ENCODE data around the gene HSPA12A.

HSPA12A gene

GRCh38 chr10:116742367-116743265 lies at the start of gene HSPA12A:
Gene HSPA12A, minus strand, starts transcription at chr10:116742566. Its CDS starts 97 bp downstream, at chr10:116742469.
- DNase-seq = no peak

- no peak for DNase-seq
Measured at GRCh38 chr10:116791241-116791640, 48.9 kb upstream of the HSPA12A start.

- DNase-seq = no peak
Measured at GRCh38 chr10:116787893-116788665, 45.7 kb upstream of the HSPA12A start.

DNA sequence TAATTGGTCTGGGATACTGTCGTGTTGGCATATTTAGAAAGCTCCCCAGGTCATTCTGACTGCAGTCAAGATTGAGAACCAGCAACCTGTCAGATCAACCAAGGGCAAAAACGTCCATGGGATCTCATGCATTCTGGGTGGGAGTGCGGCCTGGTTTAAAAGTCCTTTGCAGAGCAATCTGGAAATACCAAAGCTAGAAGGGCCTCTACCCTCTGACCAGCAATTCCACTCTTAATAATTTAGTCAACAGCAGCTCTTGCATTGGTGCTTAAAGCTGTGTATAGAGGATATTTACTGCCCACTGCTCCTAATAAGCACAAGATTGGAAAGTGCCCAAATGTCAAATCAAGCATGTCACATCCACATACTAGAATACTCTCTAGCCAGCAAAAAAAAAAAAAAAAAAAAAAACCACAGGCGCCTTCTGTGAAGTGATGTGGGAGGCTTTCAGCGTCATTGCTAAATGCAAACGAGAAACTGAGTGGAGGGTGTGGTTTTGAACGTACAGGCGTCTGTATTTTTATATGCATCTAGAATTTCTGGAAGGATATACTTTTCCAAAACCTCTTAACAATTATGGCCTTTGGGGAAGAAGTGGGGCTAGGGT lies 44.8 kb upstream of the HSPA12A start:
- no peak for DNase-seq

DNA sequence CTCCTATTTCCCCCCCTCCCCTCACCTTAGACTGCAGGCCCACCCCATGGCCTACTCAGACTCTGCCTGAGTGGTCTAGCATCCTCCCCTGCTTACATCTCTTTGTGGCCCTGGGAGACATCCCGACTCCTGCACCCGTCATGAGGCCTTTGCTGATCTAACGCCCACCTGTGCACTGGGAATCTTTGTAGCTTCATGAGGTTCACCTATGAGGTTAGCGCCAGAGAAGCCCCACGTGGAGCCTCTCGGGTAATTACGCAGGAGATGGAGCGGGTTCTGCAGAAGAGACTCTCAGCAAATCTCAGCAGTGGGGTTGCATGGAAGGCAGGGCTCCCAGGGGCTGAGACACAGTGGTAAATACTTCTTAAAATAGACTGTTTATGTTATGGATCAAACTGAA lies 43.5 kb upstream of the HSPA12A start:
- DNase-seq = no peak

GRCh38 chr10:116785282-116785681 lies 42.9 kb upstream of the HSPA12A start:
- no peak for DNase-seq

GRCh38 chr10:116784651-116785050 lies 42.3 kb upstream of the HSPA12A start:
- DNase-seq = no peak

- DNase-seq = no peak
Measured at GRCh38 chr10:116784035-116784434, 41.7 kb upstream of the HSPA12A start.

DNA sequence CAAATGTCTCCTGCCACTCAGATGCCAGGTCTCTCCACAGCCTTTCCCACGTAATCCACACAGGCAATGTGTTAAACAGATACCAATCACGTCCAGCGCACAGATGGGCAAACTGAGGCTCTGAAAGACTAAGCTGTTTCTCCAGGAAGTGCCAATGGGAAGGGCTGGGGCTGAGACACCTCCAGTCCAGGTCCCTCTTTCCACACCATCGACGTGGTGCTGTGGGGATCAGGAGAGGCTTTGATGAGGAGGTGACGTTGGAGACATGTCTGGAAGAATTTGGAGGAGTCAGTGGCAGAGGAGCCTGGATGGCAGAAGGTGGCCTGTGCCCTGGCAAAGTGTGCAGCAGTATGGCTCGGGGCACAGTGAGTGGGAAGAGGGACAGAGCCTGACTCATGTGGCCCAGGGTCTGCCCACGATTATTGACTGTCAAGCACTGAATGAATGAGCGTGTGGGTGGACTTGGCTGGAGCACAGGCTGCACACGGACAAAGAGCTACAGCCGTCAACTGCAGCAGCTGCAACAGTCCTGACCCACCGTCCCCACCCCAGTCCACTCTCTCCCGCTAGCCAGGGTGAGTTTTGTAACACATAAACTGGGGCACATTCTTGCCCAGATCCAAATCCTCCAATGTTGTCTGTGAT lies 40.8 kb upstream of the HSPA12A start:
- no peak for DNase-seq

- no peak for DNase-seq
Measured at GRCh38 chr10:116781370-116781884, 39.1 kb upstream of the HSPA12A start.

GRCh38 chr10:116780691-116781205 lies 38.4 kb upstream of the HSPA12A start:
- DNase-seq = no peak

DNA sequence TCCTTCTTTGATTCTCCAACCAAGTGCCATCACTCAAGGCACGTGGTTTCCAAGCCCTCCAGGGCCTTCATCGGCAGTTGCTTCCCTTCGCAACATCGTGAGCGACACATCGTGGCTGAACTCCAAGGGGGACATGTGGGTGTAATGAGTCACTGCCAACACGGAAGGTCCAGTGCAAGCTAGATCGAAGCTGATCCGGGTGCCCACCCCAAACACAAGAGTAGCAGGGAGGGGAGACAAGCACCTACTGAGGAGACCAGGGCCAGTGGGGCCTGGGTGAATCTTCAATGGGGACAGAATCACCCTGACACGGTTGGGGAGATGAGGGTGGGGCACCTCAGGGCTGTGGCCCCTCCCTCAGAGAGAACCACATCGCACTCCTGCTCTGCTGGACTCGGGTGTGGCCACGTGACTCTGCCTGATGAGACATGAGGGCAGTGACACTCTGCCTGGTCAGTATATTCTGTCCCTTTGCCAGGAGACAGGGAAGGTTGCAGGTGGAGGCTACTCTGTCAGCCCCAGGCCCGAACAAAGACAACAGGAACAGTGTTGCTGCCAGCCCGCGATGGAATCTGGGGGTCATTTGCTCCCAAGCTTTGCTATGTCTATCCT lies 36.8 kb upstream of the HSPA12A start:
- no peak for DNase-seq

DNA sequence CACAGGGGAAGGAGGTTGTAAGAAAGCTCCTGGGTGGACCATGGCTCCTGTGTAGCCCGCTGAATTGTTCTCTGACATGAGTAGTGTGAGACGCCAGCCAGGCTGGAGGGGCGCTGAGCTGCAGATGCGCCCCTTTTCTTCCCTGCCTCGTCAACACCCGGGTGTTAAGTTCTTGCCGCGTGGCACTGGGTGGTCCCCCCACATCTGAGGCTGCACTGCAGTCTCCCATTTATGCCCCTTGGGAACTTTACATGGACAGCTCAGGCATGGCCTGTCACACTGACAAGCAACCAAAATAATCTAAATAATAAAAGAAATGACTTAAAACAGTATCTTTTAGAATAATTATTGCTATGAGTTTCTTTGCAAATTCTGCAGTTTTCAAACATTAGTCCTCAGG lies 34.6 kb upstream of the HSPA12A start:
- no peak for DNase-seq

DNA sequence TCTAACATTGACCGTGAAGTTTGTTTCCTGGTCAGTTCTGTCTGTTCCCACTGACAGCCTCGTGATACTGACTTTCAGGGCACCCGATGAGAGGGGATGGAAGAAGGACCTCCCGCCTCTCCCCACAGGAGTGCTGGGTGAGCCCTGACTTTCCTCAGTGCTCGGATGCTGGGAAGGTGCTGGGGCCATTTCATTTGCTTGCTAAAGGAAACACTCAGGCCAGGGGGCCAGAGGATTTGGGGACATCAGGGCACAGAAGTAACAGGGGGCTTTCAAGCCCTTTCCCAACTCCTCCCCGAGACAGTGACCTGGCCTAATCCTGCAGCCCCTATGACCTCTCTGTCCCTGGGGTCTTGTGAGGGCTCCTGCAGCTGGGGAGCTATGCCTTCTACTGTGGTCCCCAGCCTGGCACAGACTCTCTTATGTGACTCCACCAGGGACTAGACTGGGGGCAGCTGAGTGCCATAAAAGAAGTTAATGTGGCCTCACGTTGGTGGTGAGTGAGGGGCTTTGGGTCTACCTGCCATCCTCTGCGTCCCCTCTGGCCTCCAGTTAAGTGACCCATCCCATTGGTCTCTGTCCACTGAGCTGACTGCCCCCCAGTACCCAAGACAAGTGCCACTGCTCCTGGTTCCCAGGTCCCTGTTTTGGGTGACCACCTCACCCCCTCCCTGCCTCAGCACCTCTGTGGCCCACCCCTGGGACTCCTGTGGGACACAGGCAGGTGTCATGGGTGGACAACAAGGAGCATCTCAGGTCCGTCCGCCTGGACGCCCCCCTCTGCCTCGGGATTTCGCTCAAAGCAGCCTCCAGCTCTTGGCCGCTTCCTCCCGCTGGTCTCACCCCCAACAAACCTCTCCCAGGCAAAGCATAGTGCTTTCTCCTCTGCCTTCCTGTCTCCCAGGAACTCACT lies 33.4 kb upstream of the HSPA12A start:
- no peak for DNase-seq

GRCh38 chr10:116774728-116775151 lies 32.4 kb upstream of the HSPA12A start:
- DNase-seq = no peak

DNA sequence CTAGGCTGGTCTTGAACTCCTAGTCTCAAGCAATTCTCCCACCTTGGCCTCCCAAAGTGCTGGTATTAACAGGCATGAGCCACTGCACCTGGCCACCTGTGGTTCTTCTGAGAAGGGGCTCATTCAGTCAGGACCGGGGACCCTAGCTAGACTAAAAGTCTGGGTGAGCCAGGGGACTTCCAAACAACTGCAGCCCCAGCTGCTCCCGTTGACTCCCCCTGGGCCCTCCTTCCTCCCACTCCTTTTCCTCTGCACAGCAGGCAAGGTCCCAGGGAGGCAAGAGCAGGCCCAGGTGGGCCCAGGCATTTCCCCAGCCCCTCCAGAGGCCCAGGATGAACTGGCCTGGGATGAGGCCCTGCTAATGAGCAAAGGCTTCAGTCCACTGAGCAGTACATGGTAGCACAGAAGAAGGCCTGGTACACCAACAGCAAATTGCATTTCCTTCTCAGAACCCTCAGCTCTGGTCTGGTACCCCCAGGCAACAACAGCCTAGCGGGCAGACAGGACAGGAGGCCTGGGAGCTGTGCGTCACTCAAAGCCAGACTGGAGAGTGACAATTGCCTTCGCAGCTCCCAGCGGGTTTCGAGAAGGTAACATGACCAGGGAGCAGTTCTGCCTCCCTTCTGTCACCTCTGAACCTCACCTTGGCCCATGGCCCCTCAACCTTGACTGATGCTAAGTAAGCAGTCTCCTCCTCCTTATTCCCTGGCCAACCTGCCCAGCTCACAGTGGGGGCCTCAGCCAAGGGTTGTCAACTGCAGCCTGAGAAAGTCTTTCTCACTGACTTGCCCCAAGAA lies 30.7 kb upstream of the HSPA12A start:
- DNase-seq = no peak

- DNase-seq = no peak
Measured at GRCh38 chr10:116771959-116772585, 29.7 kb upstream of the HSPA12A start.

DNA sequence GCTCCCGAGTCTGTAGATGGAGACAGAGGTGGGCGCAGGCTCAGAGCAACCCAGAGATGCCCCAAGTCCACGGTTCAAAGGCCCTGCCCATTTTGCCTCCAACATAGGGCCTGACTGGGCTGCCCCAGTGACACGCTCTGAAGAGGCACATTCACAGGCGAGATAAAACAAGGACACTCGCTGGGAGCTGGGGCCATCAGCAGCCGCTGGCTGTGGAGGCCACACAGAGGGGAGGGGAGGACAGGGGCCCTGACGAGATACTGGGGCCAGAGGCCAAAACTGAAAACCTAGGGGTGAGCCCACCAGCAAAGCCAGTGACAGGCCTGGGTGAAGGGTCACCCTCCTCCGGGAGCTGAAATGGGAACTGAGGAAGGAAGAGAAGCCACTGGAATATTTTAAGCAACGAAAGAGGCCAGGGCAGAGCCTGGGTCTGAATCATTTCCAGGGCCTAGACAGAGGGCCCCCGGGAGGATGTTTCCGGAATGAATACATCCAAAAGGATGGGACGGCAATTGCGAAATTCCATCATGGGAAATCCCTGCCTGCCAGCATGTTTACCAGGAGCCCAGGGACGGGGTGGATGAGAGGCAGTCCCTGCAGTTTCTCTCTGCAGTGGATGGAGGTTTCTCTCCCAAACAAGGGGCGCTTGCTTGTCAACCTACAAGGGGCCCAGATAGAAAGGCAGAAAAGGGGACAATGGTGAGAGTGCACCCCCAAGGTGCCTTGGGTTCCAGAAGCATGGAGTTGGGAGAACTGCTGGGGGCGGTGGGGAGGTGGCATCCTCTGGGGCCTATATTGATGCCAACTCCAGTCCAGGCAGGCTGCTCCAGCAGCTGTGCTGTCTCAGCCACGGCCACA lies 29.0 kb upstream of the HSPA12A start:
- DNase-seq = no peak

GRCh38 chr10:116770281-116770680 lies 27.9 kb upstream of the HSPA12A start:
- DNase-seq = no peak

Measured in GF-D8 (cell line).